SK-N-SH (cell line): ENCODE measurements around the gene RIOK1. TPM values are rescaled to one million over a fixed set of nuclear protein-coding genes. Genes with fewer than 3 reads are reported as not detected.

Experiments used
- CTCF ChIA-PET: fragments of 300-600, 350-600 bp; formaldehyde crosslinking; extraction: SDS; loops from one replicate; lab custom pipeline; 2021; lab: Yijun Ruan, JAX
- POLR2A ChIA-PET: fragments of 350-600 bp; sonication (Branson Sonifier 250); formaldehyde crosslinking; extraction: SDS; loops from one replicate; lab custom pipeline; 2020; ENCODE audit warnings: antibody characterized with exemption, inconsistent platforms; lab: Yijun Ruan, JAX
- DNase-seq: peaks from one replicate; pipeline ENCODE4 v3.0.0; 2012
- H2AFZ ChIP-seq: fragments of 200-600 bp; sonication (generic); 2 replicates; pipeline ENCODE4 v1.8.1; 2016; ENCODE audit warnings: antibody characterized with exemption, mild to moderate bottlenecking, low read depth
- H3F3A ChIP-seq: fragments of 200-600 bp; sonication (generic); replicated peaks from 2 replicates; pipeline ENCODE3; 2016; ENCODE audit warnings: antibody characterized with exemption, mild to moderate bottlenecking; ENCODE audit not compliant: insufficient read depth
- H3K27ac ChIP-seq, 2 experiments: fragments of 200-500 bp in 1 of 2; fragments of 200-600 bp in 1 of 2; sonication (Bioruptor generic) in 1 of 2; sonication (generic), shearing (Covaris generic) in 1 of 2; 2 replicates each; pipeline versions ENCODE4 v1.5.1 to v1.6.1; 2014 to 2016; ENCODE audit warnings: low read depth in 2 of 2, inconsistent platforms in 1 of 2, low read length in 1 of 2, mild to moderate bottlenecking in 1 of 2, mixed read lengths in 1 of 2
- H3K27me3 ChIP-seq: fragments of 200-600 bp; sonication (generic), shearing (Covaris generic); 2 replicates; pipeline ENCODE4 v1.6.1; 2016; ENCODE audit warnings: mixed run types; ENCODE audit not compliant: insufficient read depth
- H3K36me3 ChIP-seq, 2 experiments: fragments of 200-500 bp in 1 of 2; fragments of 200-600 bp in 1 of 2; sonication (Bioruptor generic) in 1 of 2; sonication (generic) in 1 of 2; replicated peaks in 1 of 2; 2 replicates each; pipeline versions ENCODE3 to v1.5.1; 2014 to 2016; ENCODE audit warnings: low read length in 1 of 2, mild to moderate bottlenecking in 1 of 2; ENCODE audit not compliant: insufficient read depth in 2 of 2, control insufficient read depth in 1 of 2
- H3K4me1 ChIP-seq, 2 experiments: fragments of 200-500 bp in 1 of 2; fragments of 200-600 bp in 1 of 2; sonication (Bioruptor generic) in 1 of 2; sonication (generic), shearing (Covaris generic) in 1 of 2; 2 replicates each; pipeline versions ENCODE4 v1.5.1 to v1.6.1; 2014 to 2016; ENCODE audit warnings: low read depth in 1 of 2, low read length in 1 of 2, mixed run types in 1 of 2; ENCODE audit not compliant: insufficient read depth in 2 of 2, control insufficient read depth in 1 of 2
- H3K4me2 ChIP-seq: fragments of 200-600 bp; sonication (generic), shearing (Covaris generic); 2 replicates; pipeline ENCODE4 v1.6.1; 2017; ENCODE audit warnings: mixed run types
- H3K4me3 ChIP-seq, 2 experiments: fragments of 200-500 bp in 1 of 2; fragments of 200-600 bp in 1 of 2; sonication (Bioruptor generic) in 1 of 2; sonication (generic), shearing (Covaris generic) in 1 of 2; 2 replicates each; pipeline versions ENCODE4 v1.5.1 to v1.8.1; 2014 to 2016; ENCODE audit warnings: low read depth in 2 of 2, inconsistent platforms in 1 of 2, low read length in 1 of 2, mild to moderate bottlenecking in 1 of 2, mixed read lengths in 1 of 2, moderate library complexity in 1 of 2
- H3K79me2 ChIP-seq: fragments of 200-600 bp; sonication (generic); 2 replicates; pipeline ENCODE4 v1.8.1; 2017; ENCODE audit warnings: mild to moderate bottlenecking; ENCODE audit not compliant: insufficient read depth
- H3K9ac ChIP-seq: fragments of 200-600 bp; sonication (generic); 2 replicates; pipeline ENCODE4 v1.6.1; 2017; ENCODE audit warnings: mixed run types
- H3K9me2 ChIP-seq: fragments of 200-600 bp; sonication (generic); 2 replicates; pipeline ENCODE4 v1.6.1; 2017; ENCODE audit warnings: mixed run types
- H3K9me3 ChIP-seq: fragments of 200-600 bp; sonication (generic); 2 replicates; pipeline ENCODE4 v1.6.1; 2017; ENCODE audit warnings: mixed run types, mild to moderate bottlenecking, moderate library complexity
- H4K20me1 ChIP-seq: fragments of 200-600 bp; sonication (generic); 2 replicates; pipeline ENCODE4 v1.6.1; 2017; ENCODE audit warnings: mild to moderate bottlenecking, mixed run types; ENCODE audit not compliant: insufficient read depth
- CHD2 ChIP-seq: fragments of 150-350 bp; IDR thresholded peaks from 2 replicates; pipeline ENCODE4 v1.6.1; 2018; ENCODE audit warnings: low read length; ENCODE audit not compliant: partially characterized antibody
- CTCF ChIP-seq: fragments of 200-600 bp; sonication (generic); IDR thresholded peaks from 2 replicates; pipeline ENCODE4 v1.6.1; 2017; ENCODE audit warnings: antibody characterized with exemption, mild to moderate bottlenecking, moderate library complexity
- ELF1 ChIP-seq: IDR thresholded peaks from 2 replicates; pipeline ENCODE4 v1.4.0; 2012
- EP300 ChIP-seq, 2 experiments: IDR thresholded peaks; 2 replicates each; pipeline versions ENCODE4 v1.4.0 to v1.6.1; 2012; ENCODE audit warnings: borderline replicate concordance in 1 of 2, low read depth in 1 of 2, low read length in 1 of 2
- EZH2phosphoT487 ChIP-seq: fragments of 200-600 bp; sonication (generic); IDR thresholded peaks from 2 replicates; pipeline ENCODE4 v1.6.1; 2017; ENCODE audit warnings: low read depth, mixed run types, mild to moderate bottlenecking, antibody characterized with exemption, moderate library complexity, borderline replicate concordance
- FOXM1 ChIP-seq: IDR thresholded peaks from 2 replicates; pipeline ENCODE4 v1.4.0; 2012; ENCODE audit warnings: low read depth, mild to moderate bottlenecking
- GATA2 ChIP-seq: sonication (generic); formaldehyde crosslinking; IDR thresholded peaks from 2 replicates; pipeline ENCODE4 v1.5.0; 2020; ENCODE audit warnings: mild to moderate bottlenecking, missing genetic modification reagents
- JUND ChIP-seq: IDR thresholded peaks from 2 replicates; pipeline ENCODE4 v1.4.0; 2012
- MAX ChIP-seq: IDR thresholded peaks from 2 replicates; pipeline ENCODE4 v1.4.0; 2012; ENCODE audit warnings: low read depth
- MEF2A ChIP-seq: IDR thresholded peaks from 2 replicates; pipeline ENCODE4 v1.4.0; 2012; ENCODE audit warnings: low read depth, borderline replicate concordance
- PBX3 ChIP-seq: IDR thresholded peaks from 2 replicates; pipeline ENCODE4; 2012
- POLR2AphosphoS5 ChIP-seq: IDR thresholded peaks from 2 replicates; pipeline ENCODE4 v1.6.1; 2012; ENCODE audit warnings: low read depth, low read length
- RFX5 ChIP-seq: IDR thresholded peaks from 2 replicates; pipeline ENCODE4 v1.6.1; 2012; ENCODE audit warnings: mild to moderate bottlenecking, improper control_type of control experiment, low read length
- RXRA ChIP-seq: IDR thresholded peaks from 2 replicates; pipeline ENCODE4 v1.4.0; 2012; ENCODE audit warnings: low read depth, mild to moderate bottlenecking, borderline replicate concordance
- SIN3A ChIP-seq: IDR thresholded peaks from 2 replicates; pipeline ENCODE4 v1.6.1; 2012; ENCODE audit warnings: low read depth, mild to moderate bottlenecking, low read length, moderate library complexity, borderline replicate concordance
- SMC3 ChIP-seq: IDR thresholded peaks from 2 replicates; pipeline ENCODE4 v1.6.1; 2012; ENCODE audit warnings: low read depth, low read length, improper control_type of control experiment
- TCF12 ChIP-seq: IDR thresholded peaks from 2 replicates; pipeline ENCODE4 v1.4.0; 2012
- USF2 ChIP-seq: fragments of 150-350 bp; IDR thresholded peaks from 2 replicates; pipeline ENCODE4 v1.6.1; 2017; ENCODE audit warnings: antibody characterized with exemption, low read length, low read depth, borderline replicate concordance
- YY1 ChIP-seq: IDR thresholded peaks from 2 replicates; pipeline ENCODE4 v1.4.0; 2012; ENCODE audit warnings: low read depth, mild to moderate bottlenecking
- WGBS: methylation state at CpG from one replicate; pipeline ENCODE4 v1.1.6; 2017; ENCODE audit warnings: low lambda C conversion rate; 5-methylcytosine and 5-hydroxymethylcytosine counted together
- polyA plus RNA-seq, 3 experiments: library from polyadenylated mRNA; depleted of rRNA; stranded (reverse); fragments of >200 nt; gene quantifications; 2 replicates each; pipeline ENCODE4 v1.2.3, GENCODE V29; 2012

Gene RIOK1
- polyA plus RNA-seq, 1 of the 3 experiments (the other 2 are of a cell fraction): 18.7 TPM

- Histone ChIP-seq H2AFZ (no peak overlapping the region), H3K27me3 (no peaks in the 10 kb centered on the region), H3F3A (no peaks in the 10 kb centered on the region), H3K4me2 (no peak overlapping the region), H3K9me2 (no peaks in the 10 kb centered on the region), H3K9ac (no peak overlapping the region), H4K20me1 (no peaks in the 10 kb centered on the region), H3K9me3 (no peaks in the 10 kb centered on the region), H3K79me2 (no peaks in the 10 kb centered on the region), H3K27ac (no peak overlapping the region), H3K4me3 (no peak overlapping the region), H3K4me1 (no peaks in the 10 kb centered on the region), H3K36me3 (no peaks in the 10 kb centered on the region)
- 65% methylated on average over 16 of the region's 16 CpGs for WGBS
- CTCF ChIA-PET: no interaction called here
- POLR2A ChIA-PET: no interaction called here
- TF ChIP-seq SIN3A: no peak
- no peak for TF ChIP-seq JUND
- no peak for TF ChIP-seq RXRA
- no peak for TF ChIP-seq POLR2AphosphoS5
- TF ChIP-seq GATA2 (CRISPR knock-in tag): no peak
- TF ChIP-seq FOXM1: no peak
- TF ChIP-seq EZH2phosphoT487: no peak
- no peak for DNase-seq
Measured at GRCh38 chr6:7432391-7433120, 42.9 kb downstream of the RIOK1 start.

DNA sequence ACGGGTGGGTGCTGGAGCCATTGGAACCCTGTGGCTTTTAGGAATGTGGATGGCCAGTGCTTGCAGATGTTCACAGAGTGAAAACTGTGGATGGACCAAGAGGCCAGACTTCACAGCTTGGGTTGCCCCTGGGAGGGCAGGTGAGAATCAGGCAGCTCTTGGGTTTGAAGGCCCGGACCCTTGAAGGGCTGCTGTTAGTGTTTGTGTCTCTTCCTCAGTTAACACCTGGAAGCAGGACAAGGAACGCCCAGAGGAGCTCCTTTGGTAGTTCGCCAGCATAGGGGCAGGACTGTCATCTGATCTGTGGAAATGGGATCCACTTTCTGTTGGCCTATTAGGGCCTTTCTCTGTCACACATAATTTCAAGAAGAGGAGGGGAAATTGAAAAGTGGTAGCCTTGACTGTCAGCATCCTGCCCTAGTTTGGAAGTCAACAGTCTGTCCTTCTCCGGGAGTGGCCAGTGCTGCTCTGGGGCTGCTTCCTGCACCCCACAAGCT, 43.6 kb downstream of the RIOK1 start:
- Histone ChIP-seq H3K9ac (no peak overlapping the region), H3K4me2 (no peak overlapping the region), H3F3A (no peaks in the 10 kb centered on the region)
- TF ChIP-seq SMC3 (no peak), EZH2phosphoT487 (no peak), RFX5 (no peak), YY1 (no peak), CHD2 (no peak), PBX3 (no peak), USF2 (no peak), RXRA (no peak), TCF12 (no peak), CTCF (no peak), GATA2 (CRISPR knock-in tag) (no peak), ELF1 (no peak), EP300 (IDR thresholded peaks at IDR 0.05; ENCODE audit: borderline replicate concordance in 1 of 2, low read depth in 1 of 2, low read length in 1 of 2) (no peak), MEF2A (no peak), MAX (no peak)
- TF ChIP-seq, all 33 proteins: peak for 0
- Histone ChIP-seq H4K20me1 (no peaks in the 10 kb centered on the region), H3K27me3 (no peaks in the 10 kb centered on the region), H3K9me2 (no peaks in the 10 kb centered on the region), H3K79me2 (no peaks in the 10 kb centered on the region), H3K27ac (no peak overlapping the region), H3K4me3 (no peak overlapping the region), H2AFZ (no peak overlapping the region), H3K36me3 (no peaks in the 10 kb centered on the region), H3K4me1 (no peaks in the 10 kb centered on the region), H3K9me3 (no peaks in the 10 kb centered on the region)
- POLR2A ChIA-PET: no interaction called here
- DNase-seq: no peak
- CTCF ChIA-PET: no interaction called here
- WGBS: 69% methylated on average over 4 of the region's 5 CpGs
